Muscle layer of colon (tissue), 2 donors: ENCODE results near the gene DISP3.

Experiments used
- H3K27ac ChIP-seq: one replicate; pipeline ENCODE4 v1.7.0; 2013; ENCODE audit warnings: low read depth, mild to moderate bottlenecking, low read length, moderate library complexity
- H3K27me3 ChIP-seq, 2 donors: one replicate each; pipeline ENCODE4 v1.7.0; 2013; ENCODE audit warnings: low read length in 2 of 2, mild to moderate bottlenecking in 2 of 2; ENCODE audit not compliant: insufficient read depth in 2 of 2, control insufficient read depth in 1 of 2
- H3K36me3 ChIP-seq: one replicate; pipeline ENCODE4 v1.7.0; 2013; ENCODE audit warnings: mild to moderate bottlenecking, low read length; ENCODE audit not compliant: insufficient read depth
- H3K4me1 ChIP-seq: one replicate; pipeline ENCODE4 v1.7.0; 2013; ENCODE audit warnings: mild to moderate bottlenecking, low read length; ENCODE audit not compliant: insufficient read depth
- H3K4me3 ChIP-seq, 2 donors: one replicate each; pipeline ENCODE4 v1.7.0; 2013; ENCODE audit warnings: low read length in 2 of 2, low read depth in 1 of 2, mild to moderate bottlenecking in 1 of 2, moderate library complexity in 1 of 2
- H3K9ac ChIP-seq: one replicate; pipeline ENCODE4 v1.7.0; 2013; ENCODE audit warnings: low read length
- H3K9me3 ChIP-seq: one replicate; pipeline ENCODE4 v1.7.0; 2013; ENCODE audit warnings: mild to moderate bottlenecking, low read length
- donor health status: abdominal sarcoma.
- donor health status: Adenocarcinoma of cecum.

The DISP3 gene

GRCh38 chr1:11527541-11528452 is 48.8 kb downstream of the DISP3 start:
- no peaks in the 10 kb centered on the region for H3K27me3 ChIP-seq
- H3K36me3 ChIP-seq = no peaks in the 10 kb centered on the region
- H3K4me3 ChIP-seq = no peak overlapping the region
- no peaks in the 10 kb centered on the region for H3K9me3 ChIP-seq
- no peaks in the 10 kb centered on the region for H3K4me1 ChIP-seq
- H3K27ac ChIP-seq = no peak overlapping the region
- no peak overlapping the region for H3K9ac ChIP-seq

GRCh38 chr1:11528611-11529261 is 49.8 kb downstream of the DISP3 start:
- Histone ChIP-seq H3K4me3 (no peak overlapping the region), H3K27me3 (no peaks in the 10 kb centered on the region), H3K36me3 (no peaks in the 10 kb centered on the region)

GRCh38 chr1:11529330-11529729 is 50.4 kb downstream of the DISP3 start:
- Histone ChIP-seq H3K27ac (no peak overlapping the region), H3K4me1 (no peaks in the 10 kb centered on the region), H3K36me3 (no peaks in the 10 kb centered on the region), H3K9ac (no peak overlapping the region), H3K9me3 (no peaks in the 10 kb centered on the region), H3K4me3 (no peak overlapping the region), H3K27me3 (no peaks in the 10 kb centered on the region)

More at GRCh38 chr1:11528611-11529261, 49.8 kb downstream of the DISP3 start:
- no peak overlapping the region for H3K9ac ChIP-seq
- no peaks in the 10 kb centered on the region for H3K4me1 ChIP-seq
- no peak overlapping the region for H3K27ac ChIP-seq
- no peaks in the 10 kb centered on the region for H3K9me3 ChIP-seq

- H3K36me3 ChIP-seq = no peaks in the 10 kb centered on the region
- H3K27ac ChIP-seq = no peak overlapping the region
- H3K4me3 ChIP-seq = no peak overlapping the region
- H3K9ac ChIP-seq = no peak overlapping the region
- H3K4me1 ChIP-seq = no peaks in the 10 kb centered on the region
- H3K27me3 ChIP-seq = no peaks in the 10 kb centered on the region
- no peaks in the 10 kb centered on the region for H3K9me3 ChIP-seq
Observed at GRCh38 chr1:11529763-11530730, 51.1 kb downstream of the DISP3 start.

- Histone ChIP-seq H3K27me3 (no peaks in the 10 kb centered on the region), H3K36me3 (no peaks in the 10 kb centered on the region), H3K9me3 (no peaks in the 10 kb centered on the region), H3K9ac (no peak overlapping the region), H3K4me3 (no peak overlapping the region), H3K27ac (no peak overlapping the region), H3K4me1 (no peaks in the 10 kb centered on the region)
Observed at GRCh38 chr1:11530731-11531311, 51.9 kb downstream of the DISP3 start.

- no peak overlapping the region for H3K27ac ChIP-seq
- H3K27me3 ChIP-seq = no peaks in the 10 kb centered on the region
- H3K4me3 ChIP-seq = no peak overlapping the region
- H3K36me3 ChIP-seq = no peaks in the 10 kb centered on the region
- H3K9ac ChIP-seq = no peak overlapping the region
- H3K9me3 ChIP-seq = no peaks in the 10 kb centered on the region
- no peaks in the 10 kb centered on the region for H3K4me1 ChIP-seq
Observed at GRCh38 chr1:11531314-11531870, 52.4 kb downstream of the DISP3 start.

- Histone ChIP-seq H3K4me1 (no peaks in the 10 kb centered on the region), H3K27ac (no peak overlapping the region), H3K36me3 (no peaks in the 10 kb centered on the region), H3K9me3 (no peaks in the 10 kb centered on the region), H3K9ac (no peak overlapping the region), H3K4me3 (no peak overlapping the region), H3K27me3 (peaks cover 0 to 4% of the 10 kb centered on the region in 2 donors)
Observed at GRCh38 chr1:11531943-11532342, 53.0 kb downstream of the DISP3 start.

- Histone ChIP-seq H3K9me3 (no peaks in the 10 kb centered on the region), H3K9ac (no peak overlapping the region), H3K4me3 (no peak overlapping the region), H3K27me3 (peaks cover 0 to 4% of the 10 kb centered on the region in 2 donors), H3K36me3 (no peaks in the 10 kb centered on the region), H3K4me1 (no peaks in the 10 kb centered on the region), H3K27ac (no peak overlapping the region)
Observed at GRCh38 chr1:11533790-11534787, 55.1 kb downstream of the DISP3 start.

- Histone ChIP-seq H3K27ac (no peak overlapping the region), H3K9ac (no peak overlapping the region), H3K36me3 (no peaks in the 10 kb centered on the region), H3K4me3 (no peak overlapping the region), H3K9me3 (no peaks in the 10 kb centered on the region), H3K27me3 (peaks cover 0 to 4% of the 10 kb centered on the region in 2 donors), H3K4me1 (no peaks in the 10 kb centered on the region)
Observed at GRCh38 chr1:11534846-11535245, 55.9 kb downstream of the DISP3 start.

- Histone ChIP-seq H3K36me3 (no peaks in the 10 kb centered on the region), H3K4me3 (no peak overlapping the region), H3K27me3 (peaks cover 0 to 4% of the 10 kb centered on the region in 2 donors), H3K27ac (no peak overlapping the region), H3K9me3 (no peaks in the 10 kb centered on the region), H3K9ac (no peak overlapping the region), H3K4me1 (no peaks in the 10 kb centered on the region)
Observed at GRCh38 chr1:11535316-11535715, 56.4 kb downstream of the DISP3 start.
